Lower leg skin (tissue), 4 donors: Measurements from ENCODE around the gene MRFAP1L1. TPM values are rescaled to one million over a fixed set of nuclear protein-coding genes. Genes with fewer than 3 reads are reported as not detected.

Source experiments
- DNase-seq, 2 donors: peaks; one replicate each; pipeline ENCODE4 v3.0.0-alpha.2; 2019; ENCODE audit warnings: low spot score in 2 of 2
- H3K4me3 ChIP-seq: fragments of 200-600 bp; sonication (generic); 2 replicates; pipeline ENCODE4 v1.5.1; 2017; ENCODE audit warnings: mild to moderate bottlenecking, low read depth; ENCODE audit not compliant: poor library complexity, severe bottlenecking
- CTCF ChIP-seq, 3 donors: fragments of 450-650 bp; IDR thresholded peaks; one replicate each; pipeline ENCODE4 v1.5.1; 2016; ENCODE audit warnings: antibody characterized with exemption in 3 of 3, mild to moderate bottlenecking in 3 of 3, moderate library complexity in 2 of 3
- POLR2A ChIP-seq, 2 donors: fragments of 450-650 bp; IDR thresholded peaks; one replicate each; pipeline ENCODE4 v1.6.1; 2016 to 2017; ENCODE audit warnings: antibody characterized with exemption in 2 of 2, mild to moderate bottlenecking in 1 of 2, moderate library complexity in 1 of 2
- WGBS, 2 donors: methylation state at CpG; one replicate each; pipeline ENCODE4 v1.1.5; 2018; 5-methylcytosine and 5-hydroxymethylcytosine counted together
- intact Hi-C: fragments of 100-400 bp; cut with DNase I; formaldehyde crosslinking; loops from one replicate; pipeline ENCODE4 v1.15.0; 2023; ENCODE audit warnings: low total_unique reads
- total RNA-seq, 4 donors: library from RNA; depleted of rRNA; stranded (reverse); fragments of >200 nt; gene quantifications; one replicate each; pipeline ENCODE4 v1.1.0, GENCODE V29; 2016

The MRFAP1L1 gene
- total RNA-seq, 4 donors from 2014 or later = 52.8 to 73.8 (median 69.1) TPM

- H3K4me3 ChIP-seq = no peak overlapping the region
- TF ChIP-seq CTCF (IDR thresholded peaks at IDR 0.05) = no peak
- TF ChIP-seq POLR2A (IDR thresholded peaks at IDR 0.05) = no peak
- intact Hi-C loops = no loop called here
- 93 to 96% methylated on average over 19 of the region's 19 CpGs for WGBS, 2 donors
- no peak for DNase-seq
Observed at GRCh38 chr4:6672131-6672530, 37.5 kb downstream of the MRFAP1L1 start.

GRCh38 chr4:6671648-6672047, 38.0 kb downstream of the MRFAP1L1 start:
- WGBS, 2 donors = 23 to 50% methylated on average over 1 of the region's 1 CpG
- DNase-seq = no peak
- TF ChIP-seq CTCF (IDR thresholded peaks at IDR 0.05) (no peak), POLR2A (IDR thresholded peaks at IDR 0.05) (no peak)
- intact Hi-C loops = no loop called here
- no peak overlapping the region for H3K4me3 ChIP-seq

- 88 to 95% methylated on average over 11 of the region's 11 CpGs for WGBS, 2 donors
- DNase-seq = no peak
- no peak for TF ChIP-seq POLR2A (IDR thresholded peaks at IDR 0.05)
- no peak overlapping the region for H3K4me3 ChIP-seq
- intact Hi-C loops = no loop called here
Observed at GRCh38 chr4:6668391-6668790, 41.3 kb downstream of the MRFAP1L1 start.

GRCh38 chr4:6665320-6665654, 44.4 kb downstream of the MRFAP1L1 start:
- intact Hi-C loops = no loop called here
- no peak overlapping the region for H3K4me3 ChIP-seq
- no peak for DNase-seq
- no peak for TF ChIP-seq CTCF (IDR thresholded peaks at IDR 0.05)
- TF ChIP-seq POLR2A (IDR thresholded peaks at IDR 0.05) = no peak
- WGBS, 2 donors = 96 to 97% methylated on average over 9 of the region's 9 CpGs

GRCh38 chr4:6663596-6664393, 45.9 kb downstream of the MRFAP1L1 start:
- intact Hi-C loops = no loop called here
- 20 to 37% methylated on average over 37 to 48 of the region's 55 CpGs for WGBS, 2 donors
- H3K4me3 ChIP-seq = no peak overlapping the region
- DNase-seq = no peak
- TF ChIP-seq CTCF (IDR thresholded peaks at IDR 0.05) = no peak
- TF ChIP-seq POLR2A (IDR thresholded peaks at IDR 0.05) = no peak

GRCh38 chr4:6662591-6662990, 47.1 kb downstream of the MRFAP1L1 start:
- 74 to 90% methylated on average over 3 of the region's 3 CpGs for WGBS, 2 donors
- intact Hi-C loops = no loop called here
- H3K4me3 ChIP-seq = no peak overlapping the region

More at GRCh38 chr4:6662591-6662990, 47.1 kb downstream of the MRFAP1L1 start:
- no peak for DNase-seq
- TF ChIP-seq CTCF (IDR thresholded peaks at IDR 0.05) = no peak
- TF ChIP-seq POLR2A (IDR thresholded peaks at IDR 0.05) = no peak
